Renal pelvis (tissue), 4 donors: ENCODE measurements around the gene CCDC9B. TPM values are rescaled to one million over a fixed set of nuclear protein-coding genes. Genes with fewer than 3 reads are reported as not detected.

Experiments used
- DNase-seq: peaks from one replicate; pipeline ENCODE4 v3.0.0-alpha.2; 2013
- polyA plus RNA-seq, 3 donors: library from polyadenylated mRNA; unstranded; fragments of 120-200 nt; gene quantifications; one replicate each; pipeline ENCODE4 v1.2.1, GENCODE V29; 2013; ENCODE audit not compliant: insufficient read length in 3 of 3

Gene CCDC9B
- polyA plus RNA-seq, 3 donors = 6.2 to 9.3 (median 6.9) TPM

- DNase-seq = no peak
Measured at GRCh38 chr15:40332113-40332781, 8.5 kb downstream of the CCDC9B start.

GRCh38 chr15:40331637-40332036 lies 9.1 kb downstream of the CCDC9B start:
- no peak for DNase-seq

GRCh38 chr15:40331026-40331425 lies 9.7 kb downstream of the CCDC9B start:
- no peak for DNase-seq

- no peak for DNase-seq
Measured at GRCh38 chr15:40330368-40330836, 10.3 kb downstream of the CCDC9B start.

GRCh38 chr15:40329804-40330203 lies 10.9 kb downstream of the CCDC9B start:
- no peak for DNase-seq

- DNase-seq = no peak
Measured at GRCh38 chr15:40328751-40329150, 12.0 kb downstream of the CCDC9B start.

GRCh38 chr15:40328176-40328575 lies 12.6 kb downstream of the CCDC9B start:
- DNase-seq = no peak

GRCh38 chr15:40327457-40327856 lies 13.3 kb downstream of the CCDC9B start:
- DNase-seq = no peak

GRCh38 chr15:40325700-40326099 lies 15.0 kb downstream of the CCDC9B start:
- DNase-seq = no peak

- DNase-seq = no peak
Measured at GRCh38 chr15:40325188-40325587, 15.6 kb downstream of the CCDC9B start.

- no peak for DNase-seq
Measured at GRCh38 chr15:40323953-40324937, 16.5 kb downstream of the CCDC9B start.

GRCh38 chr15:40323239-40323952 lies 17.3 kb downstream of the CCDC9B start, which contains the start of gene INAFM2:
Gene INAFM2, plus strand, starts transcription at chr15:40323692. Its CDS starts 364 bp downstream, at chr15:40324056.
- peak; percentile 96 for DNase-seq

- no peak for DNase-seq
Measured at GRCh38 chr15:40322531-40323238, 18.1 kb downstream of the CCDC9B start.

GRCh38 chr15:40320931-40321371 lies 19.8 kb downstream of the CCDC9B start:
- DNase-seq = no peak

GRCh38 chr15:40320409-40320808 lies 20.3 kb downstream of the CCDC9B start:
- no peak for DNase-seq

GRCh38 chr15:40317580-40317979 lies 23.2 kb downstream of the CCDC9B start:
- DNase-seq = no peak

- no peak for DNase-seq
Measured at GRCh38 chr15:40316931-40317330, 23.8 kb downstream of the CCDC9B start.

- no peak for DNase-seq
Measured at GRCh38 chr15:40314723-40315276, 25.9 kb downstream of the CCDC9B start.

- peak; percentile 28 for DNase-seq
Measured at GRCh38 chr15:40313531-40314398, 27.0 kb downstream of the CCDC9B start.
